D721Med (cell line): ENCODE results near the gene POU4F2.
"Not testable (repeated sequence)": the region's sequence is repeated elsewhere in the genome, so short reads cannot be mapped to it uniquely, and the experiment has no call there.

Source experiments
- DNase-seq: peaks from one replicate; pipeline ENCODE4 v3.0.0; 2011; ENCODE audit warnings: low spot score; ENCODE audit not compliant: insufficient read length
- FAIRE-seq: peaks from 2 replicates; lab custom pipeline; 2011; peaks lifted over from hg19 to GRCh38; lab: Jason Lieb, UNC
- TF ChIP-seq, protein P1 (sequence below): IDR thresholded peaks from 2 replicates; pipeline ENCODE4 v1.5.1; 2012; ENCODE audit warnings: mild to moderate bottlenecking, control low read depth; ENCODE audit not compliant: insufficient read depth; ENCODE audit errors: missing control alignments

POU4F2 gene

DNA sequence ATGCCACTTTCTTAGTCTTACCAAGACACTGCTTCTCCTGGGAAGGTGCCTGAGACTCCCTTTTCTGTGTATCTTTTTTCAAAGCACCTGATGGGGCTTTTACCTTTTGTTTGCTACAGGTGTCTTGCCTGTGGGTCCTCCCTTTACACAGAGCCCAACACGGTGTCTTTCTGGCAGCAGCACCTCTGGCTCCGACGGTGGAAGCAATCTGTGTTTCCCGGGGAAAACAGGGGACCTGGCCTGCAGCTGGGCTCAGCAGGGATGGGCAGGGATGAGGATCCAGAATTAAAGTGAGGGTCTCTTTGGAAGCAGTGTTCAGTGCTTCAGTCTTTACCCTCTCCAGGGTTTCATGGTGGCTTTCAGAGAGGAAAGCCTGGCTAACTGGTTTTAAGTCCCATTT is 11.3 kb downstream of the POU4F2 start:
- DNase-seq (no peak), FAIRE-seq (no peak)
- TF ChIP-seq, protein P1, sequence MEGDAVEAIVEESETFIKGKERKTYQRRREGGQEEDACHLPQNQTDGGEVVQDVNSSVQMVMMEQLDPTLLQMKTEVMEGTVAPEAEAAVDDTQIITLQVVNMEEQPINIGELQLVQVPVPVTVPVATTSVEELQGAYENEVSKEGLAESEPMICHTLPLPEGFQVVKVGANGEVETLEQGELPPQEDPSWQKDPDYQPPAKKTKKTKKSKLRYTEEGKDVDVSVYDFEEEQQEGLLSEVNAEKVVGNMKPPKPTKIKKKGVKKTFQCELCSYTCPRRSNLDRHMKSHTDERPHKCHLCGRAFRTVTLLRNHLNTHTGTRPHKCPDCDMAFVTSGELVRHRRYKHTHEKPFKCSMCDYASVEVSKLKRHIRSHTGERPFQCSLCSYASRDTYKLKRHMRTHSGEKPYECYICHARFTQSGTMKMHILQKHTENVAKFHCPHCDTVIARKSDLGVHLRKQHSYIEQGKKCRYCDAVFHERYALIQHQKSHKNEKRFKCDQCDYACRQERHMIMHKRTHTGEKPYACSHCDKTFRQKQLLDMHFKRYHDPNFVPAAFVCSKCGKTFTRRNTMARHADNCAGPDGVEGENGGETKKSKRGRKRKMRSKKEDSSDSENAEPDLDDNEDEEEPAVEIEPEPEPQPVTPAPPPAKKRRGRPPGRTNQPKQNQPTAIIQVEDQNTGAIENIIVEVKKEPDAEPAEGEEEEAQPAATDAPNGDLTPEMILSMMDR = no peak

DNA sequence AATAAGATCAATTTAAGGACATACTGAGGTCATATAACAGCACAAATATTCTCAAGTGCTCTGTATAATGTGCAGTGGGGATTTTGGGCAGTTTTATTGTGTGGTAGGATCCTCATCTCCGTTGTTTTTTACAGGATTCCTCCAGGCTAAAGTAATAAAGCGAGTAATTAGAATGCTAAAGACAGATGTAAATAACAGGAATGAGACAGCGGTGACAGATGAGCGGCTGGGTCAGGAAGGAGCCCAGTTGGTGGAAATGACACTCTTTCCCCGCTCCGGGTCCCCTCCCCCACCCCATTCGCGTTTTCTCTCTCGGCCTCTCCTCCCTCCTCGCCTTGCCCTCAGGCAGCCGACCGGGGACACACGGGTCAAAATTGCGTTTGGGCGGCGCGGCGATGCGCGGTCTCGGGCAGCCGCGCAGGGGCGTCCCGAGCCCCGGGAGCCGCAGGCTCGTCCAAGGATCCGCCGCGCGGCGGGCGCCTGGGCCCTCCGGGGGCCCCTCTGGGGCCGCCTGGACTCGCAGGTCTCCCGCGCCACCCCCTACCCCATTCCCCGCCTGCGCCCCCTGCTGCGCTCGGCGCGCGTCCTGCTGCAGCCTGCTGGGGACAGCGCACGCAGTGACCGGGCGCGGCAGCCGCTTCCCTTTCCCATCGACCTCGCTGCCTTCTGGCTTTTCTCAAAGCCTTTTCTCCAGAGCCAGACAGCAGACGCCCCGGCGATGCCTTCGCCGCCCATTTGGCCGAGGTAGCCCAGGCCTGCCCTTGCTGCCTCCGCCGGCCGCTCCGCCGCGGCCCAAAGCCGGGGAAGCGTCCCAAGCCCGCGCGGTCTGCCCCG is 16.2 kb downstream of the POU4F2 start:
- no peak for FAIRE-seq
- TF ChIP-seq, protein P1 = no peak
- DNase-seq = no peak

DNA sequence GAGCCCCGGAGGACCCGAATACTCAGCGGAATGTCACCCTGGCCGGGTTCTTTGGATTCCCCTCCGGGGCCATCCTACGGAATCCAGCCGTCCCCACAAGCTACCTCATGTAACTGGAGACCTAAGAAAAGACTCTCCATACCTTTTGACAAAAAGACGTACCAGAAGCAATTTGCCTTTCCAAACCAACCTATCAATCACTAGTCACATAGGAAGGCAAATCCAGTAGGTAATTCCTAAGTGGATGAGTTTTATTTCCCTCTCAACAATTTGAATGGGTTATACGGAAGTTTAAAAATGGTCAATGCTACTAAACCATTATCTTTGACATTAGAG is 16.8 kb downstream of the POU4F2 start:
- no peak for DNase-seq
- FAIRE-seq = no peak
- TF ChIP-seq, protein P1 = no peak

DNA sequence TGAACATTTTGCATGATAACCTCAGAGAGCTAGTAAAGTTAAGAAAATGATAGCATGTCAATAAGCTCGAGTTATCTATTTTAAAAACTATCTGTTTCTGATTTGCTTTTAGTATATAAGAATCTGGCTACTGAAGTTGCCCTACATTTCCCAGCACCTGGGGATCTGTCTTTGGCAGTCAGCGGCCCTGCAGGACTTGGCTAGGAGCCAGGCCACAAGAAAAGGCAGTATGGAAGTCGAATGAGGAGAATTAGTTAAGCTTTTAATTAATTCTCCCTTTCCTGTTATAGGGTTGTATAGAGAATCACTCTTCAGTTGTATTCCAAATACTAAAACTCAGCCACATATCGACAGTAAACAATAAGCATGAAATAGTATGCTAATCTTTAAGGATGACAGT is 22.7 kb downstream of the POU4F2 start:
- TF ChIP-seq, protein P1 = no peak
- FAIRE-seq (no peak), DNase-seq (no peak)

DNA sequence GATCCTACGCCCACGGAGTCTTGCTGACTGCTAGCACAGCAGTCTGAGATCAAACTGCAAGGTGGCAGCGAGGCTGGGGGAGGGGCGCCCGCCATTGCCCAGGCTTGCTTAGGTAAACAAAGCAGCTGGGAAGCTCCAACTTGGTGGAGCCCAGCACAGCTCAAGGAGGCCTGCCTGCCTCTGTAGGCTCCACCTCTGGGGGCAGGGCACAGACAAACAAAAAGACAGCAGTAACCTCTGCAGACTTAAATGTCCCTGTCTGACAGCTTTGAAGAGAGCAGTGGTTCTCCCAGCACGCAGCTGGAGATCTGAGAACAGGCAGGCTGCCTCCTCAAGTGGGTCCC is 25.2 kb downstream of the POU4F2 start:
- not testable (repeated sequence) for FAIRE-seq, DNase-seq

DNA sequence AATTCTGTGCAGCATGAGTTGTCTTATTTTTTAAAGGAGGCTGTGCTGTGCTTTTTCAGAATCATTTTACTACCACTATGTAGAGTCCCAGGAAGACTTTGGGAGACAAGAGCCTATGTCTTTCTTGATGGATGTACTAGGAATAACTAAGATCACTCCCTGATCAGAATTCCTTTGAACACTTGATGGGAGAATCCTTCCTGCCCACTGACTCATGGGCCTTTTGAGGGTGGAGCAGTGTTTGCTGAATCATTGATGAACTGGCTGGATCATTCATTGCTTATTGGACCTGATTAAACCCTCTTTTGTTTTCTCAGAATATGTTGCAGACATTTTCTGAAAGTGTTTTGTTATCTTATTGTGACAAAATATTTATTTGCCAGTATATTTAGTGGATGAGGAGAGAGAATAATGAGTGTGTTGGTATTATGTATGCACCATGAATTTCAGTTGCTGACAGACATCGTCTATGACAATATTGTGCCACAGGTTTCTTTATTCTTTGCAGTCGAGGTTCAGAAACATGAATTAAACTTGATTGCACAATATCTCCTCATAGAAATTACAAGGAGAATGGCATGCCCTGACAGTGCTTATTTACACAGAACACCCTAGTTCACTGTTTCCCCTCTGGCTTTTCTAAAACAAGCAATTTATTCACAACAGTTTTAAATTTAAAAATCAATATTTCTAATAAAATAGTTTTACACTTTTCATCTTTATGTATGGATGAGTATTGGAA is 36.3 kb downstream of the POU4F2 start:
- DNase-seq (no peak), FAIRE-seq (no peak)
- TF ChIP-seq, protein P1 = no peak
